Neuron (in vitro differentiated cells): ENCODE results near the gene HMGN3.
A peak's percentile ranks its signal among the peaks of the same experiment; 100 is the strongest.

Source experiments
- H2AFZ ChIP-seq: one replicate; pipeline ENCODE4 v1.6.1; 2013; ENCODE audit warnings: low read depth, mild to moderate bottlenecking, inconsistent platforms, low read length, moderate library complexity
- H3K27me3 ChIP-seq: one replicate; pipeline ENCODE4 v1.6.1; 2013; ENCODE audit warnings: low read length; ENCODE audit not compliant: insufficient read depth
- H3K36me3 ChIP-seq: one replicate; pipeline ENCODE4 v1.6.1; 2013; ENCODE audit warnings: low read length; ENCODE audit not compliant: insufficient read depth
- H3K4me1 ChIP-seq: one replicate; pipeline ENCODE4 v1.6.1; 2013; ENCODE audit warnings: low read length; ENCODE audit not compliant: insufficient read depth
- H3K4me3 ChIP-seq: 2 replicates; pipeline ENCODE4 v1.5.1; 2013; ENCODE audit warnings: mild to moderate bottlenecking, low read length, moderate library complexity
- H3K9me3 ChIP-seq: one replicate; pipeline ENCODE4 v1.6.1; 2013; ENCODE audit warnings: low read length

Gene HMGN3

GRCh38 chr6:79158856-79159516 is 75.5 kb downstream of the HMGN3 start:
- no peaks in the 10 kb centered on the region for H3K27me3 ChIP-seq
- H3K4me1 ChIP-seq = no peaks in the 10 kb centered on the region
- no peaks in the 10 kb centered on the region for H3K9me3 ChIP-seq
- no peaks in the 10 kb centered on the region for H3K36me3 ChIP-seq
- H2AFZ ChIP-seq = no peak overlapping the region
- H3K4me3 ChIP-seq = no peak overlapping the region

GRCh38 chr6:79157961-79158644 is 76.4 kb downstream of the HMGN3 start:
- Histone ChIP-seq H2AFZ (no peak overlapping the region), H3K4me3 (no peak overlapping the region), H3K36me3 (no peaks in the 10 kb centered on the region), H3K4me1 (no peaks in the 10 kb centered on the region), H3K27me3 (no peaks in the 10 kb centered on the region), H3K9me3 (no peaks in the 10 kb centered on the region)

GRCh38 chr6:79152269-79152737 is 82.2 kb downstream of the HMGN3 start:
- H3K9me3 ChIP-seq = no peaks in the 10 kb centered on the region
- peak overlapping the region; percentile 61 for H2AFZ ChIP-seq
- H3K36me3 ChIP-seq = no peaks in the 10 kb centered on the region
- H3K27me3 ChIP-seq = no peaks in the 10 kb centered on the region
- no peak overlapping the region for H3K4me3 ChIP-seq
- peaks cover 5% of the 10 kb centered on the region for H3K4me1 ChIP-seq
